GM18873 (cell line): ENCODE data around the gene TBC1D22A.
A peak's percentile ranks its signal among the peaks of the same experiment; 100 is the strongest.
"Not testable (repeated sequence)": the region's sequence is repeated elsewhere in the genome, so short reads cannot be mapped to it uniquely, and the experiment has no call there.

Experiments
- ATAC-seq: cut with Tn5 transposase; IDR thresholded peaks from one replicate; pipeline ENCODE4 v1.9.1; 2021; ENCODE audit warnings: mild to moderate bottlenecking, moderate library complexity, moderate number of reproducible peaks; ENCODE audit not compliant: unreplicated experiment, low FRiP score

Gene TBC1D22A

GRCh38 chr22:46762238-46763050 is at the start of gene TBC1D22A:
TSS of gene TBC1D22A (plus strand) at chr22:46762650. CDS start at chr22:46762787, 137 bp downstream.
- ATAC-seq = peak; percentile 43

- no peak for ATAC-seq
Observed at GRCh38 chr22:46714550-46714949, 47.9 kb upstream of the TBC1D22A start.

- no peak for ATAC-seq
Observed at GRCh38 chr22:46719921-46720320, 42.5 kb upstream of the TBC1D22A start.

GRCh38 chr22:46721501-46722085 is 40.9 kb upstream of the TBC1D22A start:
- ATAC-seq = no peak

- no peak for ATAC-seq
Observed at GRCh38 chr22:46723882-46724281, 38.6 kb upstream of the TBC1D22A start.

GRCh38 chr22:46725096-46725495 is 37.4 kb upstream of the TBC1D22A start:
- ATAC-seq = no peak

GRCh38 chr22:46726066-46726985 is 36.1 kb upstream of the TBC1D22A start:
- ATAC-seq = no peak

- ATAC-seq = no peak
Observed at GRCh38 chr22:46726986-46727317, 35.5 kb upstream of the TBC1D22A start.

GRCh38 chr22:46727813-46728364 is 34.6 kb upstream of the TBC1D22A start:
- no peak for ATAC-seq

GRCh38 chr22:46728470-46728869 is 34.0 kb upstream of the TBC1D22A start:
- no peak for ATAC-seq

- no peak for ATAC-seq
Observed at GRCh38 chr22:46730568-46731245, 31.7 kb upstream of the TBC1D22A start.

- ATAC-seq = no peak
Observed at GRCh38 chr22:46731246-46732040, 31.0 kb upstream of the TBC1D22A start.

- no peak for ATAC-seq
Observed at GRCh38 chr22:46732041-46732379, 30.4 kb upstream of the TBC1D22A start.

GRCh38 chr22:46732513-46732912 is 29.9 kb upstream of the TBC1D22A start:
- ATAC-seq = no peak

- not testable (repeated sequence) for ATAC-seq
Observed at GRCh38 chr22:46734213-46734722, 28.2 kb upstream of the TBC1D22A start.

- ATAC-seq = no peak
Observed at GRCh38 chr22:46734830-46735453, 27.5 kb upstream of the TBC1D22A start.

GRCh38 chr22:46735747-46736608 is 26.5 kb upstream of the TBC1D22A start:
- no peak for ATAC-seq

GRCh38 chr22:46736705-46737104 is 25.7 kb upstream of the TBC1D22A start:
- ATAC-seq = no peak
